GM18505 (cell line): Measurements from ENCODE around the gene TMEM19.
"Not testable (repeated sequence)": the region's sequence is repeated elsewhere in the genome, so short reads cannot be mapped to it uniquely, and the experiment has no call there.

Experiments used
- ATAC-seq: cut with Tn5 transposase; IDR thresholded peaks from one replicate; pipeline ENCODE4 v1.9.1; 2021; ENCODE audit not compliant: unreplicated experiment
- POLR2A ChIP-seq: IDR thresholded peaks from 4 replicates; pipeline ENCODE4 v1.6.1; 2011; ENCODE audit warnings: borderline replicate concordance; ENCODE audit not compliant: insufficient read depth, insufficient read length; ENCODE audit errors: extremely low read depth

The TMEM19 gene

GRCh38 chr12:71688961-71689570, 3.2 kb downstream of the TMEM19 start:
- ATAC-seq = no peak

GRCh38 chr12:71691504-71692129, 5.7 kb downstream of the TMEM19 start:
- no peak for ATAC-seq
- no peak for TF ChIP-seq POLR2A

More at GRCh38 chr12:71688961-71689570, 3.2 kb downstream of the TMEM19 start:
- TF ChIP-seq POLR2A = no peak

GRCh38 chr12:71693126-71693525, 7.2 kb downstream of the TMEM19 start:
- no peak for ATAC-seq

GRCh38 chr12:71693651-71694050, 7.8 kb downstream of the TMEM19 start:
- peak; percentile 10 for ATAC-seq

More at GRCh38 chr12:71693126-71693525, 7.2 kb downstream of the TMEM19 start:
- no peak for TF ChIP-seq POLR2A

- TF ChIP-seq POLR2A = no peak
- ATAC-seq = peak; percentile 79
Observed at GRCh38 chr12:71694099-71694820, 8.4 kb downstream of the TMEM19 start.

GRCh38 chr12:71695782-71696181, 9.9 kb downstream of the TMEM19 start:
- TF ChIP-seq POLR2A = no peak
- ATAC-seq = no peak

GRCh38 chr12:71702181-71702580, 16.3 kb downstream of the TMEM19 start:
- not testable (repeated sequence) for ATAC-seq

- no peak for ATAC-seq
- no peak for TF ChIP-seq POLR2A
Observed at GRCh38 chr12:71702590-71702989, 16.7 kb downstream of the TMEM19 start.

GRCh38 chr12:71703206-71703605, 17.3 kb downstream of the TMEM19 start:
- ATAC-seq = no peak
- TF ChIP-seq POLR2A = no peak

- ATAC-seq = no peak
- no peak for TF ChIP-seq POLR2A
Observed at GRCh38 chr12:71704920-71705319, 19.0 kb downstream of the TMEM19 start.

GRCh38 chr12:71708658-71709057, 22.8 kb downstream of the TMEM19 start:
- ATAC-seq = no peak
- no peak for TF ChIP-seq POLR2A

GRCh38 chr12:71710276-71711125, 24.6 kb downstream of the TMEM19 start:
- no peak for ATAC-seq

GRCh38 chr12:71718611-71719010, 32.7 kb downstream of the TMEM19 start:
- no peak for ATAC-seq
- TF ChIP-seq POLR2A = no peak

More at GRCh38 chr12:71710276-71711125, 24.6 kb downstream of the TMEM19 start:
- TF ChIP-seq POLR2A = no peak
